ENCODE results near the gene SORCS2.
A peak's percentile ranks its signal among the peaks of the same experiment; 100 is the strongest.
"Not testable (repeated sequence)": the region's sequence is repeated elsewhere in the genome, so short reads cannot be mapped to it uniquely, and the experiment has no call there.

SORCS2 gene

GRCh38 chr4:7571701-7572100 is 379.4 kb downstream of the SORCS2 start:
- no peak for DNase-seq (ENCODE audit: low read depth in 2 of 2)
- H3K4me3 ChIP-seq (replicated peaks in 1 of 2; ENCODE audit: low read depth in 2 of 2, low read length in 2 of 2), result no peak overlapping the region
- TF ChIP-seq CTCF (IDR thresholded peaks at IDR 0.05; ENCODE audit: low read depth, low read length), result no peak

GRCh38 chr4:7572894-7573293 is 380.6 kb downstream of the SORCS2 start:
- TF ChIP-seq CTCF (IDR thresholded peaks at IDR 0.05; ENCODE audit: low read depth, low read length), result no peak
- DNase-seq (ENCODE audit: low read depth in 2 of 2), result no peak
- no peak overlapping the region for H3K4me3 ChIP-seq (replicated peaks in 1 of 2; ENCODE audit: low read depth in 2 of 2, low read length in 2 of 2)

GRCh38 chr4:7573576-7574091 is 381.3 kb downstream of the SORCS2 start:
- no peak for TF ChIP-seq CTCF (IDR thresholded peaks at IDR 0.05; ENCODE audit: low read depth, low read length)
- H3K4me3 ChIP-seq (replicated peaks in 1 of 2; ENCODE audit: low read depth in 2 of 2, low read length in 2 of 2), result no peak overlapping the region
- DNase-seq (ENCODE audit: low read depth in 2 of 2), result no peak

GRCh38 chr4:7574287-7575014 is 382.1 kb downstream of the SORCS2 start:
- no peak for DNase-seq (ENCODE audit: low read depth in 2 of 2)
- no peak for TF ChIP-seq CTCF (IDR thresholded peaks at IDR 0.05; ENCODE audit: low read depth, low read length)
- H3K4me3 ChIP-seq (replicated peaks in 1 of 2; ENCODE audit: low read depth in 2 of 2, low read length in 2 of 2), result no peak overlapping the region

- no peak for TF ChIP-seq CTCF (IDR thresholded peaks at IDR 0.05; ENCODE audit: low read depth, low read length)
- DNase-seq (ENCODE audit: low read depth in 2 of 2), result no peak
- no peak overlapping the region for H3K4me3 ChIP-seq (replicated peaks in 1 of 2; ENCODE audit: low read depth in 2 of 2, low read length in 2 of 2)
Observed at GRCh38 chr4:7575426-7575825, 383.1 kb downstream of the SORCS2 start.

- not testable (repeated sequence) for DNase-seq (ENCODE audit: low read depth in 2 of 2); H3K4me3 ChIP-seq (replicated peaks in 1 of 2; ENCODE audit: low read depth in 2 of 2, low read length in 2 of 2)
Observed at GRCh38 chr4:7577361-7578039, 385.2 kb downstream of the SORCS2 start.

- H3K4me3 ChIP-seq (replicated peaks in 1 of 2; ENCODE audit: low read depth in 2 of 2, low read length in 2 of 2), result no peak overlapping the region
- peak in 1 of 2 donors; percentile 10 for DNase-seq (ENCODE audit: low read depth in 2 of 2)
- TF ChIP-seq CTCF (IDR thresholded peaks at IDR 0.05; ENCODE audit: low read depth, low read length), result no peak
Observed at GRCh38 chr4:7581477-7581876, 389.1 kb downstream of the SORCS2 start.
